ENCODE results near the gene XRN1.
"Not testable (repeated sequence)": the region's sequence is repeated elsewhere in the genome, so short reads cannot be mapped to it uniquely, and the experiment has no call there.

The XRN1 gene

DNA sequence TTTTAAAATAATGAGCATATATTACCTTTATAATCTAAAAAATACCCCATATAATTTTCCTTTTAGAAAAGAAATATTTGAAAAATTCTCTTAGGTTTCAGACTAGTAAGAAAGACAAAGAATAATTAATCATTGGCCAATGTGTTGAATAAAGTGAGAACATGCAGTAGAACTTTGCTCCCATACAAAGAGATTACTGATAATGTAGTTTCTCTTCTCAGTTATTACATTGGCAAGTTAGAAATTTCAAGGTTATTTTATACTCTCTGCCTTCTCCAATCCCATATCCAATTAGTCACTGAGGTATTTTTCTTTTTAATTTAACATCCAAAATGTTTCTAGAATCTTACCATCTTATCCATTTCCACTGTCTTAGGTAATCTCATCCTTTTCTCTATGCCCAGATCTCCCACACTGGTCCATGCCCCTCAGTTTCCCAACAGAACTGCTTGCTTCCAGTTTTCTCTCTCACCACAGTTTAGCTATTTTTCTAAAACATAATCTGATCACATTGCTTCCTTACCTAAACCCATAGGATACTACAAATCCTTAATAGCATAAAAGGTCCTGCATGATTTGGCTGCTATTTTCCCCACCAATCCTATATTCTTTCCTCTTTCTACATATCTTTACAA lies 10.8 kb downstream of the XRN1 start:
- H3K9me3 ChIP-seq (ENCODE audit: control insufficient read depth in 1 of 2, low read length in 2 of 2), result no peaks in the 10 kb centered on the region
- H3K27ac ChIP-seq (ENCODE audit: low read length), result no peak overlapping the region
- no peaks in the 10 kb centered on the region for H3K4me1 ChIP-seq (ENCODE audit: control insufficient read depth in 1 of 2, insufficient read depth in 2 of 2, low read length in 2 of 2)

DNA sequence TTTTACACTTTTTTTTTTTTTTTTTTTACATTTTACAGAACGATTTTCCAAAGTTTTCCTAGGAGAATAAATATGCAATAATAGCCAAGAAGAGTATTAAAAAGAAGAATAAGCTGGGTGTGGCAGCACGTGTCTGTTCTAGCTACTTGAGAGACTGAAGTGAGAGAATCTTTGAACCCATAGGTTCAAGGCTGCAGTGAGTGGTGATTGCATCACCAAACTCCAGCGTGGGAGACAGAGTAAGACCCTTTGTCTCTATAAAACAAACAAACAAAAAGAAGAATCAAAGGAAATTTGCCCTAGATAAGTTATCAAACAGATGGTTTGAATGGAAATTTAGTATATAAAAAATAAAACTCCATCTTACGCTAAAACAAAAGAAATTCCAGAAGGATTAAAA lies 13.3 kb downstream of the XRN1 start:
- no peaks in the 10 kb centered on the region for H3K9me3 ChIP-seq (ENCODE audit: control insufficient read depth in 1 of 2, low read length in 2 of 2)
- no peak overlapping the region for H3K4me3 ChIP-seq (ENCODE audit: low read depth in 1 of 2, low read length in 2 of 2)
- H3K27me3 ChIP-seq (ENCODE audit: low read depth, low read length), result no peaks in the 10 kb centered on the region
- no peak overlapping the region for H3K27ac ChIP-seq (ENCODE audit: low read length)
- peaks cover 18 to 19% of the 10 kb centered on the region in 2 donors for H3K36me3 ChIP-seq (ENCODE audit: control insufficient read depth in 1 of 2, insufficient read depth in 2 of 2, low read length in 2 of 2)
- H3K4me1 ChIP-seq (ENCODE audit: control insufficient read depth in 1 of 2, insufficient read depth in 2 of 2, low read length in 2 of 2), result no peaks in the 10 kb centered on the region

More for the DNA sequence above, 10.8 kb downstream of the XRN1 start:
- Histone ChIP-seq H3K27me3 (ENCODE audit: low read depth, low read length) (no peaks in the 10 kb centered on the region), H3K36me3 (ENCODE audit: control insufficient read depth in 1 of 2, insufficient read depth in 2 of 2, low read length in 2 of 2) (no peaks in the 10 kb centered on the region), H3K4me3 (ENCODE audit: low read depth in 1 of 2, low read length in 2 of 2) (no peak overlapping the region)

GRCh38 chr3:142433110-142433509 lies 14.7 kb downstream of the XRN1 start:
- Histone ChIP-seq H3K36me3 (ENCODE audit: control insufficient read depth in 1 of 2, insufficient read depth in 2 of 2, low read length in 2 of 2) (peaks cover 20 to 30% of the 10 kb centered on the region in 2 donors), H3K27ac (ENCODE audit: low read length) (no peak overlapping the region), H3K27me3 (ENCODE audit: low read depth, low read length) (no peaks in the 10 kb centered on the region), H3K4me3 (ENCODE audit: low read depth in 1 of 2, low read length in 2 of 2) (no peak overlapping the region), H3K9me3 (ENCODE audit: control insufficient read depth in 1 of 2, low read length in 2 of 2) (no peaks in the 10 kb centered on the region), H3K4me1 (ENCODE audit: control insufficient read depth in 1 of 2, insufficient read depth in 2 of 2, low read length in 2 of 2) (no peaks in the 10 kb centered on the region)

GRCh38 chr3:142429582-142429981 lies 18.3 kb downstream of the XRN1 start:
- Histone ChIP-seq H3K9me3 (ENCODE audit: control insufficient read depth in 1 of 2, low read length in 2 of 2) (no peaks in the 10 kb centered on the region), H3K4me3 (ENCODE audit: low read depth in 1 of 2, low read length in 2 of 2) (no peak overlapping the region), H3K4me1 (ENCODE audit: control insufficient read depth in 1 of 2, insufficient read depth in 2 of 2, low read length in 2 of 2) (no peaks in the 10 kb centered on the region), H3K27me3 (ENCODE audit: low read depth, low read length) (no peaks in the 10 kb centered on the region), H3K36me3 (ENCODE audit: control insufficient read depth in 1 of 2, insufficient read depth in 2 of 2, low read length in 2 of 2) (peaks cover 25 to 34% of the 10 kb centered on the region in 2 donors), H3K27ac (ENCODE audit: low read length) (no peak overlapping the region)

DNA sequence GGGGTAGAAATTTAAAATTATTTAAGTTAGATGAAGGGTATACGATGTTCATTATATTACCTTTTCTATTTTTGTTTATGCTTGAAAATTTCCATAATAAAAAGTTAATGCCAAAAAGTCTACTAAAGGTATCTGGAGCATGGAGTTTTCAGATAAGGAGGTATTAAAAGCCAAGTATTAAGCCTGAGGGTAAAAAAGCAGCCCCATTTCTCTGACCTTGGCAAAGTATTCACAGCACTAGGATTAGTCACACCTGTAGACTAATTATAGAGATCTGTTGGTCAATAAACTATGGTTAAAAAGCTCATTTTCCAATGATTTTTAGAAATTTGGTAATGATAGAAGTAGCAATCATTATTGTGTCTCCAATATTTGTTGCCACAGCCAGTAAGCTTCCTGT lies 23.1 kb downstream of the XRN1 start:
- Histone ChIP-seq H3K4me1 (ENCODE audit: control insufficient read depth in 1 of 2, insufficient read depth in 2 of 2, low read length in 2 of 2) (no peaks in the 10 kb centered on the region), H3K27me3 (ENCODE audit: low read depth, low read length) (no peaks in the 10 kb centered on the region), H3K27ac (ENCODE audit: low read length) (no peak overlapping the region), H3K9me3 (ENCODE audit: control insufficient read depth in 1 of 2, low read length in 2 of 2) (no peaks in the 10 kb centered on the region), H3K36me3 (ENCODE audit: control insufficient read depth in 1 of 2, insufficient read depth in 2 of 2, low read length in 2 of 2) (peaks cover 20 to 44% of the 10 kb centered on the region in 2 donors), H3K4me3 (ENCODE audit: low read depth in 1 of 2, low read length in 2 of 2) (no peak overlapping the region)

DNA sequence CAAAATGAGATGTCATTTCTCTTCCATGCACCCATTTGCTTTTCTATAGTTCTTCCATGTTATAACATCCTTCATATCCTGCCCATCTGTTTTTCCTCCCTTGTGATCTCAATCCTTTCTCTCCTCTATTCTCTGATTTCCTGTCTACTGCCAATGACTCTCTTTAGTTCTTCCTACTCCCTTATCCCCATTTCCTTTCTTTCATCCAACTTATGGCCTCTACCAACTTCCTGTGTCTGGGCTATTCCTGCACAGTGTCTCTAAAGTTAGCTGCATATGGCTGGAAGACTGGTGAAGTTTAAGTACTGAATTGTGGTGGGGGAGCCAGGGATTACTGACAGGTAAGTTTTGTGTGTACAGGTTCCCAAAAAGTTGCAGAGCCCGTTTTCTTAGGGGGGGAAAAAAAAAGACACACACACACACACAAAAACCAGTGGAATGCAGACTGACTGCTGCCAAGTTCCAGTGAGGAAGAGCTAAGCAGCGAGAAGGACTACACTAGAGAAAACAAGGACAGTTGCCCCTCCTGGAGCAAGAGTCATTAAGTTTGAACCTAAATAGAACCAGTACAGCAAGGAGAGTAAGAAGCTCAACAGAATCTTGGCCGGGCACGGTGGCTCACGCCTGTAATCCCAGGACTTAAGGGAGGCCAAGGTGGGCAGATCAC lies 28.8 kb downstream of the XRN1 start:
- Histone ChIP-seq H3K9me3 (ENCODE audit: control insufficient read depth in 1 of 2, low read length in 2 of 2) (no peaks in the 10 kb centered on the region), H3K27ac (ENCODE audit: low read length) (no peak overlapping the region), H3K4me1 (ENCODE audit: control insufficient read depth in 1 of 2, insufficient read depth in 2 of 2, low read length in 2 of 2) (no peaks in the 10 kb centered on the region), H3K4me3 (ENCODE audit: low read depth in 1 of 2, low read length in 2 of 2) (no peak overlapping the region), H3K36me3 (ENCODE audit: control insufficient read depth in 1 of 2, insufficient read depth in 2 of 2, low read length in 2 of 2) (peaks cover 38 to 67% of the 10 kb centered on the region in 2 donors), H3K27me3 (ENCODE audit: low read depth, low read length) (no peaks in the 10 kb centered on the region)

GRCh38 chr3:142417302-142417701 lies 30.5 kb downstream of the XRN1 start:
- Histone ChIP-seq H3K4me1 (ENCODE audit: control insufficient read depth in 1 of 2, insufficient read depth in 2 of 2, low read length in 2 of 2) (no peaks in the 10 kb centered on the region), H3K27me3 (ENCODE audit: low read depth, low read length) (no peaks in the 10 kb centered on the region), H3K4me3 (ENCODE audit: low read depth in 1 of 2, low read length in 2 of 2) (no peak overlapping the region), H3K27ac (ENCODE audit: low read length) (no peak overlapping the region), H3K36me3 (ENCODE audit: control insufficient read depth in 1 of 2, insufficient read depth in 2 of 2, low read length in 2 of 2) (peaks cover 44 to 68% of the 10 kb centered on the region in 2 donors), H3K9me3 (ENCODE audit: control insufficient read depth in 1 of 2, low read length in 2 of 2) (no peaks in the 10 kb centered on the region)

- H3K4me3 ChIP-seq (ENCODE audit: low read depth in 1 of 2, low read length in 2 of 2); H3K4me1 ChIP-seq (ENCODE audit: control insufficient read depth in 1 of 2, insufficient read depth in 2 of 2, low read length in 2 of 2); H3K27me3 ChIP-seq (ENCODE audit: low read depth, low read length); H3K27ac ChIP-seq (ENCODE audit: low read length); H3K9me3 ChIP-seq (ENCODE audit: control insufficient read depth in 1 of 2, low read length in 2 of 2): not testable (repeated sequence)
- peaks cover 41 to 44% of the 10 kb centered on the region in 2 donors for H3K36me3 ChIP-seq (ENCODE audit: control insufficient read depth in 1 of 2, insufficient read depth in 2 of 2, low read length in 2 of 2)
These were observed 47.3 kb downstream of the XRN1 start for GRCh38 chr3:142400537-142400936.

DNA sequence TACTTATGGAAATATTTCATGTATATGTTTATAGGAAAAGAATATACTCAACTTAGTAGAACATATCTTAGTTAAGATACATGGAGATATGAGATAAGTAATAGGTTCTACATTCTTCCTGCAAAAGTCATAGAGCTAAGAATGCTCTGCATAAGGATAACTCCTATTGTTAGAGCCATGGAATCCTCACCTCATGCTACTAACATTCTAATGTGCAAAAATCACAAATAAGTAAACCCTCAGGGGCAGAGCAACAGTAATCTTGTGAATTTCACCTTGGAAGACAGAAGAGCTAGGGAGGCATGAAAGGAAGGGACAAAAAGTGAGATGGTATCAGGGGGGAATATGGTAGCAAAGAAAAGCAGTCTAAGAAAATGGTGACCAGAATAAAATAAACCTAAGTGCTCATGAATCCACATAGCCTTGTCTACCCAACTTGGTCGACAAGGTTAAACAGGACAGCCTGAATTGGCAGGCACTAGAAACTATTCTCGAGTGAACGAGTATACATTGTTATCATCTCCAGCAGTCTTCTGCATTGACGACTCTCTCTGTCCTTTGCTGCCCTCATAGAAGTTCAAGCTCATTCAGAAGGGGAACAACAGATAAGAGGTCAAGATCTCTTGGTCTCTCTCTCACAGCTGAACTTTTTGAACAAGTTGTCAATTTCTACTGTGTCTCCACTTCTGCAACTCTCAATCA lies 52.8 kb downstream of the XRN1 start:
- no peaks in the 10 kb centered on the region for H3K4me1 ChIP-seq (ENCODE audit: control insufficient read depth in 1 of 2, insufficient read depth in 2 of 2, low read length in 2 of 2)
- H3K9me3 ChIP-seq (ENCODE audit: control insufficient read depth in 1 of 2, low read length in 2 of 2), result peaks cover 0 to 1% of the 10 kb centered on the region in 2 donors
- no peak overlapping the region for H3K27ac ChIP-seq (ENCODE audit: low read length)
- no peaks in the 10 kb centered on the region for H3K27me3 ChIP-seq (ENCODE audit: low read depth, low read length)
- no peak overlapping the region for H3K4me3 ChIP-seq (ENCODE audit: low read depth in 1 of 2, low read length in 2 of 2)
- peaks cover 45 to 59% of the 10 kb centered on the region in 2 donors for H3K36me3 ChIP-seq (ENCODE audit: control insufficient read depth in 1 of 2, insufficient read depth in 2 of 2, low read length in 2 of 2)

DNA sequence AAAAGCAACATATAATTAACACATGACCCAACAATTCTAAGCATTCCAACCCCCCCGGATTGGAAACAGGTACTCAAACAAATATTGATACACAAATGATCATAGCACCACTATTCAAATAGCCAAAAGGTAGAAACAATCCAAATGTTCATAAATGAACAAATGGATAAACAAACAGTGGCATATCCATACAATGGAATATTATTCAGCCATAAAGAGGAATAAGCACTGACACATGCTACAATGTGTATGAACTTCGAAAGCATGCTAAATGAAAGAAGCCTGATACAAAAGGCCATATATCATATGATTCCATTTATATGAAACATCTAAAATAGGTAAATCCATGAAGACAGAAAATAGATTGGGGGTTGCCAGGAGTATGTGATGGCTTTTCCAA lies 62.8 kb downstream of the XRN1 start:
- Histone ChIP-seq H3K9me3 (ENCODE audit: control insufficient read depth in 1 of 2, low read length in 2 of 2) (peaks cover 0 to 2% of the 10 kb centered on the region in 2 donors), H3K27me3 (ENCODE audit: low read depth, low read length) (no peaks in the 10 kb centered on the region), H3K4me3 (ENCODE audit: low read depth in 1 of 2, low read length in 2 of 2) (no peak overlapping the region), H3K4me1 (ENCODE audit: control insufficient read depth in 1 of 2, insufficient read depth in 2 of 2, low read length in 2 of 2) (no peaks in the 10 kb centered on the region), H3K36me3 (ENCODE audit: control insufficient read depth in 1 of 2, insufficient read depth in 2 of 2, low read length in 2 of 2) (peaks cover 47 to 60% of the 10 kb centered on the region in 2 donors), H3K27ac (ENCODE audit: low read length) (no peak overlapping the region)

DNA sequence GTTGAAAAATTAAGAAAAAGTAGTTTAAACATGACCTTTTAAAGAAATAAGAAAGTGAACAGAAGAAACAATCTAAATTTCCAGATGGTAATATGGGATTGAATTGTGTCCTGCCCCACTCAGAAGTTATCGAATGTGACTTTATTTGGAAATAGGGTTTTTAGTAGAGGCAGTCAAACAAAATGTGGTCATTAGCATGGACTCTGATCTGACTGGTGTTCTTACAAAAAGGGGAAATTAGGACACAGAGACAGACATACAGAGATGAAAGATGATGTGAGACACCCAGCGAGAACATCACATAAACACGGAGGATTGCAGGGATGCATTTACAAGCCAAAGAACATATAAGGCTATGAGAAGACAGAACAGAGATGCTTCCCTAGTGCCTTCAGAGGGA lies 73.2 kb downstream of the XRN1 start:
- Histone ChIP-seq H3K9me3 (ENCODE audit: control insufficient read depth in 1 of 2, low read length in 2 of 2) (no peaks in the 10 kb centered on the region), H3K4me1 (ENCODE audit: control insufficient read depth in 1 of 2, insufficient read depth in 2 of 2, low read length in 2 of 2) (no peaks in the 10 kb centered on the region), H3K36me3 (ENCODE audit: control insufficient read depth in 1 of 2, insufficient read depth in 2 of 2, low read length in 2 of 2) (peaks cover 31 to 47% of the 10 kb centered on the region in 2 donors), H3K27ac (ENCODE audit: low read length) (no peak overlapping the region), H3K27me3 (ENCODE audit: low read depth, low read length) (no peaks in the 10 kb centered on the region), H3K4me3 (ENCODE audit: low read depth in 1 of 2, low read length in 2 of 2) (no peak overlapping the region)
